ENCODE data around the gene ABCF3.

The ABCF3 gene

GRCh38 chr3:184229394-184230080, 43.5 kb downstream of the ABCF3 start, which contains the start of gene VWA5B2:
Gene VWA5B2 (plus strand): TSS chr3:184229585. CDS start chr3:184230529, 944 bp downstream.
- Histone ChIP-seq H3K4me3 (peak within 1 kb of the TSS; percentile 58 to 75 (median 68)), H3K27ac (peak within 1 kb of the TSS in 1 of 11 experiments; percentile 61; a peak in 2 of 22 replicates), H3K27me3 (peaks cover 47 to 56% (median 53%) of the 10 kb centered on the region in 11 experiments), H4K20me1 (peaks cover 0 to 57% (median 26%) of the 10 kb centered on the region in 11 experiments; a peak in 19 of 22 replicates), H3K4me1 (peaks cover 21 to 59% (median 42%) of the 10 kb centered on the region in 10 experiments), H3K4me2 (peak within 1 kb of the TSS; percentile 97 to 100 (median 100)), H3K36me3 (no peaks in the 10 kb centered on the region), H3K9me3 (replicated peaks in 1 of 11) (no peaks in the 10 kb centered on the region), H3K9ac (peak within 1 kb of the TSS; percentile 10 to 74 (median 44); a peak in 18 of 22 replicates)
- TF ChIP-seq Cebpa-rat (IDR thresholded peaks at IDR 0.05) = no peak

GRCh38 chr3:184230081-184230602, 44.1 kb downstream of the ABCF3 start:
- Histone ChIP-seq H3K4me3 (peak overlapping the region; percentile 58 to 75 (median 68)), H3K36me3 (no peaks in the 10 kb centered on the region), H3K9ac (peak overlapping the region; percentile 10 to 74 (median 44); a peak in 15 of 22 replicates), H3K9me3 (replicated peaks in 1 of 11) (no peaks in the 10 kb centered on the region), H4K20me1 (peaks cover 0 to 62% (median 26%) of the 10 kb centered on the region in 11 experiments; a peak in 19 of 22 replicates), H3K4me1 (peaks cover 24 to 65% (median 48%) of the 10 kb centered on the region in 10 experiments), H3K4me2 (peak overlapping the region; percentile 97 to 100 (median 100)), H3K27ac (peak overlapping the region in 1 of 11 experiments; percentile 61; a peak in 1 of 22 replicates), H3K27me3 (peaks cover 47 to 56% (median 53%) of the 10 kb centered on the region in 11 experiments)
- no peak for TF ChIP-seq Cebpa-rat (IDR thresholded peaks at IDR 0.05)

- Histone ChIP-seq H3K27ac (no peak overlapping the region), H3K4me3 (peak overlapping the region; percentile 58 to 75 (median 68)), H3K36me3 (no peaks in the 10 kb centered on the region), H3K9ac (peak overlapping the region in 7 of 11 experiments; percentile 39 to 74 (median 57); a peak in 9 of 22 replicates), H3K4me1 (peaks cover 25 to 73% (median 56%) of the 10 kb centered on the region in 10 experiments), H3K9me3 (replicated peaks in 1 of 11) (no peaks in the 10 kb centered on the region), H3K27me3 (peaks cover 47 to 56% (median 53%) of the 10 kb centered on the region in 11 experiments), H4K20me1 (peaks cover 0 to 62% (median 26%) of the 10 kb centered on the region in 11 experiments; a peak in 19 of 22 replicates), H3K4me2 (peak overlapping the region; percentile 97 to 100 (median 100))
- TF ChIP-seq Cebpa-rat (IDR thresholded peaks at IDR 0.05) = no peak
Observed at GRCh38 chr3:184230603-184231528, 44.9 kb downstream of the ABCF3 start.

GRCh38 chr3:184231671-184232070, 45.7 kb downstream of the ABCF3 start:
- H4K20me1 ChIP-seq = peaks cover 0 to 64% (median 30%) of the 10 kb centered on the region in 11 experiments; a peak in 19 of 22 replicates
- TF ChIP-seq Cebpa-rat (IDR thresholded peaks at IDR 0.05) = no peak

GRCh38 chr3:184233127-184233843, 47.3 kb downstream of the ABCF3 start:
- no peaks in the 10 kb centered on the region for H3K9me3 ChIP-seq (replicated peaks in 1 of 11)
- peak overlapping the region in 2 of 11 experiments; percentile 9 to 16; a peak in 2 of 22 replicates for H3K9ac ChIP-seq
- peaks cover 50 to 97% (median 80%) of the 10 kb centered on the region in 10 experiments for H3K4me1 ChIP-seq
- peak overlapping the region in 9 of 11 experiments; percentile 64 to 98 (median 93); a peak in 17 of 22 replicates for H3K4me2 ChIP-seq
- H3K36me3 ChIP-seq = no peaks in the 10 kb centered on the region
- H3K27ac ChIP-seq = no peak overlapping the region
- H3K4me3 ChIP-seq = no peak overlapping the region
- no peak for TF ChIP-seq Cebpa-rat (IDR thresholded peaks at IDR 0.05)
- peaks cover 0 to 72% (median 41%) of the 10 kb centered on the region in 11 experiments; a peak in 19 of 22 replicates for H4K20me1 ChIP-seq
- H3K27me3 ChIP-seq = peaks cover 41 to 47% (median 45%) of the 10 kb centered on the region in 11 experiments

More at GRCh38 chr3:184231671-184232070, 45.7 kb downstream of the ABCF3 start:
- H3K27me3 ChIP-seq = peaks cover 47 to 56% (median 53%) of the 10 kb centered on the region in 11 experiments
- H3K9ac ChIP-seq = no peak overlapping the region
- no peak overlapping the region for H3K27ac ChIP-seq
- peak overlapping the region in 4 of 11 experiments; percentile 98 to 100 (median 100); a peak in 5 of 22 replicates for H3K4me2 ChIP-seq
- no peak overlapping the region for H3K4me3 ChIP-seq
- H3K4me1 ChIP-seq = peaks cover 34 to 81% (median 64%) of the 10 kb centered on the region in 10 experiments
- H3K9me3 ChIP-seq (replicated peaks in 1 of 11) = no peaks in the 10 kb centered on the region
- no peaks in the 10 kb centered on the region for H3K36me3 ChIP-seq

- Histone ChIP-seq H3K4me1 (peaks cover 55 to 95% (median 82%) of the 10 kb centered on the region in 10 experiments), H3K4me3 (peak overlapping the region in 1 of 10 experiments; percentile 7; a peak in 2 of 20 replicates), H3K27ac (peak overlapping the region in 2 of 11 experiments; percentile 35 to 62; a peak in 2 of 22 replicates), H3K9me3 (replicated peaks in 1 of 11) (no peaks in the 10 kb centered on the region), H3K27me3 (peaks cover 32 to 38% (median 36%) of the 10 kb centered on the region in 11 experiments), H4K20me1 (peaks cover 0 to 76% (median 41%) of the 10 kb centered on the region in 11 experiments; a peak in 19 of 22 replicates), H3K9ac (peak overlapping the region in 3 of 11 experiments; percentile 37 to 40 (median 37); a peak in 4 of 22 replicates), H3K4me2 (peak overlapping the region; percentile 40 to 98 (median 90)), H3K36me3 (no peaks in the 10 kb centered on the region)
- TF ChIP-seq Cebpa-rat (IDR thresholded peaks at IDR 0.05) = no peak
Observed at GRCh38 chr3:184234224-184234623, 48.2 kb downstream of the ABCF3 start.

- no peaks in the 10 kb centered on the region for H3K9me3 ChIP-seq (replicated peaks in 1 of 11)
- TF ChIP-seq Cebpa-rat (IDR thresholded peaks at IDR 0.05) = no peak
- H3K4me2 ChIP-seq = peak overlapping the region; percentile 40 to 98 (median 90); a peak in 21 of 22 replicates
- peak overlapping the region in 1 of 10 experiments; percentile 7; a peak in 2 of 20 replicates for H3K4me3 ChIP-seq
- H3K4me1 ChIP-seq = peaks cover 51 to 91% (median 78%) of the 10 kb centered on the region in 10 experiments
- peaks cover 0 to 78% (median 44%) of the 10 kb centered on the region in 11 experiments; a peak in 19 of 22 replicates for H4K20me1 ChIP-seq
- H3K9ac ChIP-seq = peak overlapping the region in 4 of 11 experiments; percentile 37 to 51 (median 38); a peak in 6 of 22 replicates
- peaks cover 25 to 32% (median 30%) of the 10 kb centered on the region in 11 experiments for H3K27me3 ChIP-seq
- no peaks in the 10 kb centered on the region for H3K36me3 ChIP-seq
- H3K27ac ChIP-seq = peak overlapping the region in 2 of 11 experiments; percentile 35 to 62; a peak in 4 of 22 replicates
Observed at GRCh38 chr3:184234671-184235380, 48.8 kb downstream of the ABCF3 start.
